ENCODE measurements around the gene EIF1B.

DNA sequence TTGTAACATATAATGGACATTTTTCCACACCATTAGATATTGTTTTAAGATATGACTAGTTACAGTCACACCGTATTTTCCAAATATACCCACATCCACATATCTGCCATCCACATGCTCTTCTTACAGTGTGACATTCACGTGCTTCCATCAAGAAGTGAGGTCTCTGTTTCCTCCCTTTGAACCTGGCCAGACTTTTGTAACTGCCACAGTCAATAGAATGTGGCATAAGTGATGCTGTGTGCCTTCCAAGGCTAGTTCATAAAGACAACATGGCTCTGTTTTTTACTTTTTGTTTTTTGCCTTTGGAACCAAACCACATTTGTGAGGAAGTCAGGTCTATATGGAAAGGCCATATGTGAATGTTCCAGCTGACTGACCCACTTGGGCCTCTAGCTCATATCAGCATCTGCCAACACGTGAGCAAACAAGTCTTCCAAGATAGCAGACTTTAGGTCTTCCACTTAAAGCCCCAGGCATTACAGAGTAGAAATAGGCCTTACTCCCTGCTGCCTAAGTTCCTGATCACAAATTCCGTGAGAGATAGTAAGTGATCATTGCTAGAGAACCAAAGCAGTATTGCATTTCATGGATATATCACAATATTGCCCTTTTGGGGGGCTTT is 27.1 kb downstream of the EIF1B start:
- TF ChIP-seq, protein P1, sequence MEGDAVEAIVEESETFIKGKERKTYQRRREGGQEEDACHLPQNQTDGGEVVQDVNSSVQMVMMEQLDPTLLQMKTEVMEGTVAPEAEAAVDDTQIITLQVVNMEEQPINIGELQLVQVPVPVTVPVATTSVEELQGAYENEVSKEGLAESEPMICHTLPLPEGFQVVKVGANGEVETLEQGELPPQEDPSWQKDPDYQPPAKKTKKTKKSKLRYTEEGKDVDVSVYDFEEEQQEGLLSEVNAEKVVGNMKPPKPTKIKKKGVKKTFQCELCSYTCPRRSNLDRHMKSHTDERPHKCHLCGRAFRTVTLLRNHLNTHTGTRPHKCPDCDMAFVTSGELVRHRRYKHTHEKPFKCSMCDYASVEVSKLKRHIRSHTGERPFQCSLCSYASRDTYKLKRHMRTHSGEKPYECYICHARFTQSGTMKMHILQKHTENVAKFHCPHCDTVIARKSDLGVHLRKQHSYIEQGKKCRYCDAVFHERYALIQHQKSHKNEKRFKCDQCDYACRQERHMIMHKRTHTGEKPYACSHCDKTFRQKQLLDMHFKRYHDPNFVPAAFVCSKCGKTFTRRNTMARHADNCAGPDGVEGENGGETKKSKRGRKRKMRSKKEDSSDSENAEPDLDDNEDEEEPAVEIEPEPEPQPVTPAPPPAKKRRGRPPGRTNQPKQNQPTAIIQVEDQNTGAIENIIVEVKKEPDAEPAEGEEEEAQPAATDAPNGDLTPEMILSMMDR (IDR thresholded peaks at IDR 0.05), result no peak
- TF ChIP-seq POLR2A (IDR thresholded peaks at IDR 0.05) (no peak), POLR2AphosphoS5 (IDR thresholded peaks at IDR 0.05) (no peak), EP300 (IDR thresholded peaks at IDR 0.05) (no peak)

Data from upper lobe of left lung (tissue), 4 donors.